RWPE2 (cell line): ENCODE measurements around the gene EEF1B2.
A peak's percentile ranks its signal among the peaks of the same experiment; 100 is the strongest.
"Not testable (repeated sequence)": the region's sequence is repeated elsewhere in the genome, so short reads cannot be mapped to it uniquely, and the experiment has no call there.

Experiments
- ATAC-seq: fragments of 200-7000 bp; cut with Tn5 transposase; 3 replicates; pipeline ENCODE4 v1.9.1; 2021; ENCODE audit warnings: low read depth
- DNase-seq: peaks from one replicate; pipeline ENCODE4 v3.0.0-alpha.2; 2020; ENCODE audit warnings: low spot score
- H3K27ac ChIP-seq: fragments of 450-650 bp; 2 replicates; pipeline ENCODE4 v1.5.1; 2017; ENCODE audit warnings: mild to moderate bottlenecking; ENCODE audit not compliant: poor library complexity, severe bottlenecking
- H3K27me3 ChIP-seq: fragments of 250-450 bp; sonication (Bioruptor Pico); 2 replicates; pipeline ENCODE4 v1.5.1; 2021; ENCODE audit warnings: mild to moderate bottlenecking, moderate library complexity; ENCODE audit not compliant: insufficient read depth, poor library complexity, severe bottlenecking
- H3K36me3 ChIP-seq: fragments of 250-450 bp; sonication (Bioruptor Pico); 2 replicates; pipeline ENCODE4 v1.5.1; 2020; ENCODE audit warnings: low read depth, mild to moderate bottlenecking, moderate library complexity
- H3K4me1 ChIP-seq: fragments of 250-450 bp; sonication (Bioruptor Pico); 2 replicates; pipeline ENCODE4 v1.5.1; 2021; ENCODE audit warnings: mild to moderate bottlenecking, moderate library complexity; ENCODE audit not compliant: insufficient read depth, poor library complexity, severe bottlenecking
- H3K4me3 ChIP-seq: fragments of 250-450 bp; sonication (Bioruptor Pico); 2 replicates; pipeline ENCODE4 v1.5.1; 2021; ENCODE audit warnings: mild to moderate bottlenecking, moderate library complexity; ENCODE audit not compliant: severe bottlenecking
- H3K9me3 ChIP-seq: fragments of 250-450 bp; sonication (Bioruptor Pico); 2 replicates; pipeline ENCODE4 v1.5.1; 2021; ENCODE audit warnings: mild to moderate bottlenecking, moderate library complexity; ENCODE audit not compliant: severe bottlenecking
- TF ChIP-seq, protein P1 (sequence below): fragments of 450-650 bp; IDR thresholded peaks from one replicate; pipeline ENCODE4 v1.5.1; 2017; ENCODE audit warnings: mild to moderate bottlenecking, moderate library complexity; ENCODE audit not compliant: poor library complexity, severe bottlenecking

The EEF1B2 gene

DNA sequence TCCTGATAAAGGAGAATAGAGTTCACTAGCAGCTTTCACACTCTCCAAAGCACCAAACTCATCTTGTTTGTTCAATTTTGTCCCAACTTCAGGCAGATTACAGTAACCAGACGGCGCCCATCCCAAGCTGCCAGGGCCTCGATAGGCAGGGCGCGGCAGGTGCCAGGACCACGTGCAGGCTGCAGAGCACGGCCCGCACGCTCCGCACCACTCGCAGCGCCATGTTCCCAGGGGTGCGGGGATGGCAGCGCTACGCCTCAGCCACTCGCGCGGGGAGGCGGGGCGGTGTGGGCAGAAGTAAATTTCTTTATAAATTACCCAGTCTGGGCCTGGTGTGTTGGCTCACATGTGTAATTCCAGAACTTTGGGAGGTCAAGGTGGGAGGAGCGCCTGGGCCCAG lies 43.4 kb upstream of the EEF1B2 start:
- DNase-seq (no peak), ATAC-seq (no peak)
- Histone ChIP-seq H3K4me3 (no peak overlapping the region), H3K36me3 (peaks cover 29% of the 10 kb centered on the region), H3K9me3 (no peaks in the 10 kb centered on the region), H3K27me3 (no peaks in the 10 kb centered on the region), H3K4me1 (no peaks in the 10 kb centered on the region), H3K27ac (no peak overlapping the region)
- TF ChIP-seq, protein P1, sequence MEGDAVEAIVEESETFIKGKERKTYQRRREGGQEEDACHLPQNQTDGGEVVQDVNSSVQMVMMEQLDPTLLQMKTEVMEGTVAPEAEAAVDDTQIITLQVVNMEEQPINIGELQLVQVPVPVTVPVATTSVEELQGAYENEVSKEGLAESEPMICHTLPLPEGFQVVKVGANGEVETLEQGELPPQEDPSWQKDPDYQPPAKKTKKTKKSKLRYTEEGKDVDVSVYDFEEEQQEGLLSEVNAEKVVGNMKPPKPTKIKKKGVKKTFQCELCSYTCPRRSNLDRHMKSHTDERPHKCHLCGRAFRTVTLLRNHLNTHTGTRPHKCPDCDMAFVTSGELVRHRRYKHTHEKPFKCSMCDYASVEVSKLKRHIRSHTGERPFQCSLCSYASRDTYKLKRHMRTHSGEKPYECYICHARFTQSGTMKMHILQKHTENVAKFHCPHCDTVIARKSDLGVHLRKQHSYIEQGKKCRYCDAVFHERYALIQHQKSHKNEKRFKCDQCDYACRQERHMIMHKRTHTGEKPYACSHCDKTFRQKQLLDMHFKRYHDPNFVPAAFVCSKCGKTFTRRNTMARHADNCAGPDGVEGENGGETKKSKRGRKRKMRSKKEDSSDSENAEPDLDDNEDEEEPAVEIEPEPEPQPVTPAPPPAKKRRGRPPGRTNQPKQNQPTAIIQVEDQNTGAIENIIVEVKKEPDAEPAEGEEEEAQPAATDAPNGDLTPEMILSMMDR: no peak

DNA sequence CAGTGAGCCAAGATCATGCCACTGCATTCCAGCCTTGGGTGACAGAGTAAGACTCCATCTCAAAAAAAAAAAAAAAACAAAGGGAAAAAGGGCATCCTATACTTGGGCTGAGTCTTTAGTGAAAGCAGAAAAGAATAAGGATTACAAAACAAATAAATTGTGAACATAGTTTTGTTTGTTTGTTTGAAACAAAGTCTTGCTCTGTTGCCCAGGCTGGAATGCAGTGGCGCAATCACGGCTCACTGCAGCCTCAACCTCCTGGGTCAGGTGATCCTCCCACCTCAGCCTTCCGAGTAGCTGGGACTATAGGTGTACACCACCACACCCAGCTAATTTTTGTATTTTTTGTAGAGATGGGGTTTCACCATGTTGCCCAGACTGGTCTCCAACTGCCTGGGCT lies 37.1 kb upstream of the EEF1B2 start:
- H3K4me1 ChIP-seq, ATAC-seq, DNase-seq, H3K4me3 ChIP-seq, H3K27me3 ChIP-seq, H3K27ac ChIP-seq, H3K9me3 ChIP-seq: not testable (repeated sequence)
- peaks cover 81% of the 10 kb centered on the region for H3K36me3 ChIP-seq

DNA sequence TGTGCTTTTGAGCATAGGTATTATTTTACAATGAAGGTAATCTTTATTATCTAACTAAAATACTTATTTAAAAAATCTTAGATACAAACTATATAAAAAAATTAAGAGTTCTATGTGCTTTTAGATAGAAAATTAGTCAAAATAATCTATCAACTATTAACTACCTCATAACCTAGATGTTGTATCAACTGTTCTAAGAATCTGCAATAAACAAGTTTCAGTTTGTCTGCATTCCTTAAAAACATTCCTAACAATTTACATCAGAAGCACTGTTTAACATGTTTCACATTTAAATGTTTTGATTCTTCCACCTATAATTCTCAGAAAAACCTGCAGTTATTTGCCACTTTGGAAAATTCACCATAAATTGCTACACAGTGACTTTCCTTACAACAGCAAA lies 33.8 kb upstream of the EEF1B2 start:
- Histone ChIP-seq H3K36me3 (peaks cover 100% of the 10 kb centered on the region), H3K4me1 (no peaks in the 10 kb centered on the region), H3K27ac (no peak overlapping the region), H3K27me3 (no peaks in the 10 kb centered on the region), H3K4me3 (no peak overlapping the region), H3K9me3 (no peaks in the 10 kb centered on the region)
- TF ChIP-seq, protein P1: no peak
- DNase-seq (no peak), ATAC-seq (no peak)

DNA sequence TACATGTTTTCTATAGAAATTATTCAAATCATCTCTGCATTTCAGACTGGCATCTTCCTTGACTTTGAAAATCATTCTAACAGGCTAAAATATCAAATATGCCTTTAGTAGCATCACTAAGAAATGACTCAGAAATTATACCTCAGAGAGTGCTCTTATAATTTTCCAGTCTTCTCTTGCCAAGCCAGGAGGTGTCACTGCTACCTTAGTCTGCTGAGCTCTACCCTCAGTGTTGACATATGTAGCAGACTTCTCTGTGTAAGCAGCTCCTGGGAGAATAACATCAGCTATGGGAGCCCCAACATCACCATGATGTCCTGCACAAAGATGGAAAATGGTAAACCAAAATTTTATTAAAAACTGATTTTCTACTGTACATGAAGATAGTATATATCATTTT lies 32.0 kb upstream of the EEF1B2 start:
- TF ChIP-seq, protein P1: peak; percentile 11
- ATAC-seq: peak; percentile 57; the same call in 2 of the 3 replicates
- no peaks in the 10 kb centered on the region for H3K27me3 ChIP-seq
- no peak overlapping the region for H3K27ac ChIP-seq
- peaks cover 100% of the 10 kb centered on the region for H3K36me3 ChIP-seq
- H3K4me3 ChIP-seq: no peak overlapping the region
- no peaks in the 10 kb centered on the region for H3K9me3 ChIP-seq
- no peaks in the 10 kb centered on the region for H3K4me1 ChIP-seq
- no peak for DNase-seq

DNA sequence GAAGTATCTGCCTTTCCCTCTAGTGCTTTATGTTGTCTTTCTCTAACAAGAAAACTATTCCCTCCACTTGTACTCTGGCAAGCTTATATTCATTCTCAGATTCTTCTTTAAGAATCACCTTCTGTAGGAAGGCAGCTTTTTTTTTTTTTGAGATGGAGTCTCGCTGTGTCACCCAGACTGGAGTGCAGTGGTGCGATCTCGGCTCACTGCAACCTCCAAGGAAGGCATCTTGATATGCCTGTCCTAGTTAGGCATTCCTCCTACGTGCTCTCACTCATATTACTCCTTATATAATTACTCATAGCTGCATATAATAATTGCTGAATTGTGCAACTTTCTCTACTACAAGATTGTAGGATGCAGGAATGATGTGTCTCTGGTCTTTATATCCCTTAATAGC lies 16.2 kb upstream of the EEF1B2 start:
- H3K4me3 ChIP-seq: no peak overlapping the region
- TF ChIP-seq, protein P1: no peak
- ATAC-seq: no peak
- no peaks in the 10 kb centered on the region for H3K9me3 ChIP-seq
- no peak overlapping the region for H3K27ac ChIP-seq
- no peak for DNase-seq
- no peaks in the 10 kb centered on the region for H3K4me1 ChIP-seq
- no peaks in the 10 kb centered on the region for H3K27me3 ChIP-seq
- peaks cover 94% of the 10 kb centered on the region for H3K36me3 ChIP-seq

DNA sequence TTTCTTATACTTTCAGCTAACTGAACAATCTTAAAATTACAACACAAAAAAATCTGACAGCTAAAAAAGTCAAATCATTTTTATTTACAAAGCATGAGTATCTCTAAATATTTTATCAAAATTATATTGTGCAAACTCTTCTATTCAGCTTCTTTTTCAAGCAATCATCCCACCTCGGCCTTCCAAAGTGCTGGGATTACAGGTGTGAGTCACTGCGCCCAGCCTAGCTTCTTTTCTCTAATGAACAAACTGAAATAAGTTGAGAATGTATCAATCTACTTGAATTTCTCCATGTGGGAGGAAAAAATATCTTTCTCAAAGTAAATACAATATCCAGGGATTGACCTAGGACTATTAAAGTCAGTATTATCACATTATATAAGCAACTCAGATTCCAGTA lies 15.3 kb upstream of the EEF1B2 start:
- H3K4me1 ChIP-seq: no peaks in the 10 kb centered on the region
- peaks cover 94% of the 10 kb centered on the region for H3K36me3 ChIP-seq

More for the DNA sequence above, 15.3 kb upstream of the EEF1B2 start:
- ATAC-seq (no peak), DNase-seq (no peak)
- TF ChIP-seq, protein P1: no peak
- H3K4me3 ChIP-seq: no peak overlapping the region
- no peaks in the 10 kb centered on the region for H3K9me3 ChIP-seq
- no peaks in the 10 kb centered on the region for H3K27me3 ChIP-seq
- H3K27ac ChIP-seq: no peak overlapping the region
